Measurements from ENCODE around the gene PCCA. TPM values are rescaled to one million over a fixed set of nuclear protein-coding genes. Genes with fewer than 3 reads are reported as not detected.

The PCCA gene
- total RNA-seq, 1 donor from 2014 or later, result 24.4 TPM

DNA sequence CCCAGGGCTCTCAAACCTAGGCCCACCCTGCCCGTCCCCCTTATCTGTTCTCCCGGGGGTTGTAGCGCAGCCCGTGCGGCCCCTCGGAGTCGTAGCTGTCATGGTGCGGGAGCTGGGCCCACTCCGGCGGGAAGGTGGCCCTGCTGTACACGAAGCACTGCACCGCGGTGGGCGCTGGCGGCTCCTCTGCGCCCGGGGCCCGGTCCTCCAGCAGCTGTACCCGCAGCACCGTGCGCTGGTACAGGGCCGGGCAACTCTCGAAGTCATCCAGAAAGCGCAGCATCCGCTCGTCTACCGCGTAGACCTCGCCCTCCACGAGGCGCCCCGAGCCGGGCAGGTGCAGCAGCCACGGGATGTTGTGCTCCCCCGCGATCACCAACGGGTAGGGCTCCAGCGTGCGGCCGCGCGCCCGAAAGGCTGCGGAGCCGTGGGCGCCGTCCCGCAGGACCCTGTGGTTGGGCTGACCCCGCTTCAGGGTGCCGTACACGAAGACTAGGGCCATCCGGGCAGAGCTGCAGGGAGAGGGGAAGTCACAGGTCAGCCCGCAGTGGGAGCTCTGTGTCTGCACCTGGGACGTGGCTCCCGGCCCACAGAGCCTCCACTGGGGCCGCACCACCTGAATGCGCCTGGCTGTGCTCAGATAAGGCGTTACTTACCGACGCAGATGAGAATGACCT, 443.3 kb downstream of the PCCA start:
- no peak for DNase-seq (ENCODE audit: extremely low read depth, low read depth, low spot score)

DNA sequence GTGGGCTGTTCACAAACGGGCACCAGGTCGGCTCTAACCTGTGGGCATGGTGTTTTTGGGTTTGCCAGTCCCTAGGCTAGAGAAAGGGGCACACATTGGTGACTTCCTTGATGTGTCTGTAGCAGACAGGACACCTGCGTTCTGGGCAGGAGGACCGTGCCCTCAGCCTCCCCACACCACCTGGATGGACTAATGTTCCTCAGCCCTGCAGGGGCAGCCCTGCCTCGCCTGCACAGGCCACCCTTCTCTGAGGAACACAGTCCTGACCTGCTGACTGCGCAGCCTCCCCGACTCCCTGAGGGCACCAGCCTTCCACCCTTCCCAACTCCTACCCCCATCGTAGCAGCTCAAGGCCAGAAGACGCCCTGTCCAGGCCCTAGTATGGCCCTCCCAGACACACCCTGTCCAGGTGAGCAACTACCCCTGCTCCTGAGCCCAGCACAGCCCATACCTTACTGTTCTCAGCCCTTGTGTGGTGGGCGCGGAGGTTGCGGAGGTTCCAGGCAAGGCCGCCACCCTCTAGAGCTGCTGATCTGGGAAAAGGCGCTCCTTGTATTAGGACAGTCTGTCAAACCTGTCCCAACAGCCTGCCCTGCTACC, 444.0 kb downstream of the PCCA start:
- no peak for DNase-seq (ENCODE audit: extremely low read depth, low read depth, low spot score)

DNA sequence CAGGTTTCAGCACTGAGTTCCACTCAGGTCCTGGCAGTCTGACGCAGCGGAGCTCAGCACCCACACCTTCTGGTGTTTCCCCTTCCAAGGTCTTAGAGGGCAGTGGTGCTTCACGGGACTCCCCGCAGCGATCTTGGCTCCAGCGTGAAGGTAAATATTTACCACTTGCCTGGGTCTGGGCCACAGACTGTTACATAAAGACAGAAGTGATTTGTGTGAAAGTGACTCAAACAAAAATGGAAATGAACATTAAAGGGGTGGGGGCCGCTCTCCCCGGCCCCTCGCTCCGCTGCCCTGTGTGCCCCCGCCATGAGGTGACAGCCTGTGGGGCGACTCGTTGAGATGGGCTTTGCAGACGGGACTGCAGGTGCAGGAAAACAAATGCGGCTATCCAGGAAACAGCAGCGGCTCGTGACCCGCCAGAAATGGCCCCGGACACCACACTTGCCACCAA, 444.7 kb downstream of the PCCA start:
- DNase-seq (ENCODE audit: extremely low read depth, low read depth, low spot score), result no peak

DNA sequence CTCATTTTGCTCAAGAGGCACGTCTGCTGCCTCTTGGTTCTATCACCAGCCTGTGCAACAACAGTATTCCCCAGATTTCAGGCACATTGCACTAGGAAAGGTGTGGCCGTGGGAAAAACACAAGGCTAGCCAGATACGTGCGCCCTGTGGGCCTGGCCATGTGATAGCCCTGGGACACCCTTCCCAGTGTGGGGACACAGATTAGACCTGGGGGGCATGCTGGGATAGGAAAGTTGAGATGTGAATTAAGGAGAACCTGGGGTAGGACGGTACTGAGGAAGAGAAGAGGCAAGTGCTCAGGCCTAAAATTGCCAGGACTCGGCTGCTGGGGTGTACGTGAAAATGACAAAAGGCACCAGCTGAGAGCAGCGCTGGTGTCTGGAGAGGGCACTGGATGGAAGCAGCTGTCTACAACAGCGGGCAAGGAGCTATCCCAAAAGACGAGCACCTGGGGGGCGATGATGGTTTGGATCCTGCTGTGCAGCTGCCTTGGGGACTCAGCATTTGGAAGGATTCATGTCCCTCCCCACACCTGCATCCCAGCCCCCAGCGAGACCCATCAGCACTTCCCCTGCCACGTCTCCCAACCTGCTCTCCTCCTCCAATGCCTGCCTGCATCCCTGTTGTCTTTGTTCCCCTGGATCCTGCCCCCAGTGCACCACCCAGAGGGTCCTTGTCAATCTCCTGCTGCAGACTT, 445.4 kb downstream of the PCCA start:
- DNase-seq (ENCODE audit: extremely low read depth, low read depth, low spot score), result no peak

DNA sequence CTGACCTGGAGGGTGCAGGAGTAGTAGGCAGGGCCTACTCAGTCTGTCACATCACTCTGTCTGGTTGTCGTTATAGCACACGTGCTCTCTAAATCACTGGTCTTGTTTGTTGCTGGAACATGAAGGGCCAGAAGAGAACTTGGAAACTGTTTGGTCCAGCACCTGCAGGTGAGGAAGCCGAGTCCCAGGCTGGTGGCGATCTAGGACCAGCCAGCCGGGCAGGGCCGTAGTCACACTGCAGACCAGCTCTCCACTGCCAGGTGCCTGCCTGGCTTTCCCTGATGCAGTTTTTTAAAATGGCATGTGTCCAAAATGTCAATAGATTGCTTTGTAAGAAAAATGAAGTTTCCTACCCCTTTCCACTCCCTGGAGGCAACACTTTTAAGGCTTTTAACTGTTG, 446.0 kb downstream of the PCCA start:
- DNase-seq (ENCODE audit: extremely low read depth, low read depth, low spot score), result no peak

DNA sequence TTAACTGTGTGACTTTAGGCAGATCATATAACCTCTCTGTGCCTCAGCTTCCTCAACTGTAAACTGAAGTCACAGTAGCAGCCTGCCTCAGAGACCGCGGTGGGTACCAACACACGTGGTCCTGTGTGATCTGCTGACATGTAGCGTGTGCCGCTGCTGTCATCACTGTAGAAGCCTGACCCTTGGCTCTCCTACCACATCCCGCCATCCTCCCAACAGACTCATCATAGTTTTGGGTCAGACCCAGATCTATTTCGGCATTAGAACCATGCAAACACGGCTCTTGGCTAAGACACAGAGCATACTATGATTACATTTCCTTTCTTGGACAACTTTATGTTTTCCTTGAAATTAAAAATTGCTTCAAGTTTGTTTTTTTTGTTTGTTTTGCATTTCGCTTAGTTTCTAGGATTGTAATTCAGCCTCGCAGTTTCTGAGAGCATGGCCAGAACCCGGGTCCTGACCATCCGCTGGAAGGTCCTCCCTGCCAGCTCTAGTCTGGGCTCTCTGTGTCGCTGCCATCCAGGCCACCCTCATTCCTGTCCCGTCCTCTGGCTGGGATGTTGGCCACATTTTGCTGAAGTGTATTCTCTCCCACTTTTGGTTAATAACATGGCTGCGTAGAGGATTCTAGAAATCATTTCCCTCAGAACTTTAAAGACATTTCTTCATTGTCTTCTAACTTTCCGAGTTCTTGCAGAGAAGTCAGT, 446.7 kb downstream of the PCCA start:
- no peak for DNase-seq (ENCODE audit: extremely low read depth, low read depth, low spot score)

DNA sequence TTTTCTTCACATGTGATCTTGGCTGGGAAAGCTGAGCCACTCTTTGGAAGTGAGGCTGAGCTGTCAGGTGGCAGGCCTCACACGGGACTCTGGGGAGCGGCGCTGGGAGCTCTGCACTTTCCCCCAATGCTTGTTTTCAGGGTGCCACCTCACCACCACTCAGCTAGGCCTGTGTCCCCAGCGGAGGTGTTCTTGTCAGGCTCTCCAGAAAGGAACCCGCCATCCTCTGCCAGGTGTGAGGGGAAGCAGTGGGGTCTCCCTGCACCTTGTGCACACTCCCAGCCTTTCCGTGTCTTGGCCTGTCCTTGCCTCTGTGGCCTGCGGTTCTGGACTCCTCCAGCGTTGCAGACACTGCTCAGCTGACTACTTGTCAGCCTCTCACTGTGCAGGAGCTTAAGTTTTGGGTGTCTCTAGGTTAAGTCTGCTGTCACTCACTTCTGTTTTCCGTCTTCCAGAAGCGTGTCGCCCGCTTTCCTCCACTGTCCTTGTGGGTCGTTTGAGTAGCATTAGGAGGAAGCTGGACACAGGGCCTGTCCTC, 447.8 kb downstream of the PCCA start:
- no peak for DNase-seq (ENCODE audit: extremely low read depth, low read depth, low spot score)

DNA sequence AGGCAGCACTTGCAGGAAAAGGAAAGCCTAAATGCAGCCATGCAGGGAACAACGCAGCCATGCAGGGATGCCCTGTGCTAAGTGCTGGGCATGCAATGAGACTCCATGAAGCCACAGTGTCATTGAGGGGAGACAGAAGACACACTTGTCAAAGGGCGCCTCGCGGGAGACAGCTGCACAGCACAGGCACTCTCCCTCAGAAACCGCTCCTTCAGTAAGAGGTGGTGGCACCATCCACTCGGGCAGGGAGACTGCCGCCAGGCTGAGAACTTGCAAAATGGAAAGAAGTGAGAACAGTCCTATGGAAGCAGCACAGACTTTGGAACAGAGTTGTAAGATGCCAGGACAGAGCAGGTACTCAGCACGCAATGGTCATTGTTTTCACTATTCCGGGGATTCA, 448.6 kb downstream of the PCCA start:
- no peak for DNase-seq (ENCODE audit: extremely low read depth, low read depth, low spot score)

DNA sequence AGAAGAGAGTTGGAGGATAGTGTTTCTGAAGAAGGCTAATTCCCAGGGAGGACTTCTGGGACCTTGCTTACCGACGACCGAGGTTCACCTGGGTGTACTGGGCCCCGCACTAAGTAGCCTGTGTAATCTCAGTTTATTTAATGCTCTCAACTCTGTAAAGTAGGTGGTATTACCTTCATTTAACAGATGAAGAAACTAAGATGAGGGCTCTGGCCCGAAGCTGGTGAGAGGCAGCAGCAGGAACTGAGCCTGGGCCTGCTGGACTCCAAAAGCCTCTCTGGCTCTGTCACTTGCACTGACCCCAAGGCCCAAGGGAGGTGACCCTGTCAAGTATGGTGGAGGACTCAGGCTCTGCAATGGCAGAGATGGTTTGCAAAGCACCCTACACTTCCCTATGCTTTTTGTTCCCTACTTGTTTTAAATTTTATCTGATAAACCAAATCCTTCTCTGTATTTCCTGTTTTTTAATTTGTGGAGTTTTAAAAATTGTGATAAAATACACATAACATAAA, 449.1 kb downstream of the PCCA start:
- no peak for DNase-seq (ENCODE audit: extremely low read depth, low read depth, low spot score)

DNA sequence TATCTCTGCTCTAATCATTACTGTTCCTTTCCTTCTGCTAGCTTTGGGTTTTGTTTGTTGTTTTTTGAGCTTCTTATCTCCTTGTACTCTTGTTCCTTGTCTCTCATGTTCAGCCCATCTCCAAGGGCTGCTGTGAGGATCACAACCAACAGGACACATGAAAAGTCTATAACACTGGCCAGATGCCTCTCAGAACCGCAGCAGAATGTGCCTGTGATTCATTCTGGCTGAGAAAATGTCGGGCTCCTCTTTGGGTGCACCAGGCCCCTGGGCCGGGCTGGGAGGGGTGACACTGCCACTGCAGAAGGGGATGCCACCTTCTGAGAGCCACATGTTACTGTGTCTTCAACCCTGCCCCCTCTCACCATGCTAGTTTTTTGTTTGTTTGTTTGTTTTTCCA, 451.7 kb downstream of the PCCA start:
- DNase-seq (ENCODE audit: extremely low read depth, low read depth, low spot score), result no peak

DNA sequence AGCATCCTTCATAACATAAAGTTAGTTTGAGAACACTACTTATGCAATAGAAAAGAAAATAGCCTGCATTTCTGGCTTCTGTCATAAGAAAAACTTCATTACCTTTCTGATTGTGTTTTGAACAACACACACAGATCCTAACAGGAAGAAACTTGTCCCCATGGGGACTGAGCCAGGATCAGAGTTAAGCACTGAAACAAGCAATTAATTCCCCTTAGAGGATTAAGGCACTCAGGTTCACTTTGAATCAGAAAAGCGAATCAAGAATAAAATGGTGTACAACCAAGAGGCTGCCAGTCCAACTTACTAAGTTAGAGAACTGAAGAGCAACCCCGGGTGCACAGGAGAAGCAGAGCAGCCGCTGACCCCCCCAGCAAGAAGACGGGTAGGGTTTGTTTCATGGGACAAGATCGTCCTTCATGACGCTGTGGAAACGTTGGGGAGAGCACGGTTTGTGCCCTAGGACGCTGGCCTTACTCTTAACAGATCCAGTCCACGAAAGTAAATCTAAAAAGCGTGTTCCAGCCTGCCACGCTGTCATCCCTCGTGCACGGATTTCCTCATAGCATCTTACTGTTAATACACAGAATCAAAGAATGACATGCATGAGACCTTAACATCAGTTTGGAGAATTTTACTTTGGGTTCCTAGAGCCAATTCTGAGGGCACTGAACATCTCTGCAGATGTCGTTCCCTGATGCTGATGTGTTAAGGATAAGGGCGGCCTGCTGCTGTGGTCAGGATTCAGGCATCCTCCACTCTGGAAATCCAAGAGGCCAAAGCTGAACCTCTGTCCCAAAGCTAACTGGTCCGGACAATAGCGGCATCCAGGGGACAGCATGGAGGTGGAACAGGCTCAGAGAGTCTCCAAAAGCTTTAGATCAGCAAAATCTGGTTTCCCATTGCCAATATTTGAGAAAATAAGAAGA, 453.3 kb downstream of the PCCA start:
- DNase-seq (ENCODE audit: extremely low read depth, low read depth, low spot score), result no peak

DNA sequence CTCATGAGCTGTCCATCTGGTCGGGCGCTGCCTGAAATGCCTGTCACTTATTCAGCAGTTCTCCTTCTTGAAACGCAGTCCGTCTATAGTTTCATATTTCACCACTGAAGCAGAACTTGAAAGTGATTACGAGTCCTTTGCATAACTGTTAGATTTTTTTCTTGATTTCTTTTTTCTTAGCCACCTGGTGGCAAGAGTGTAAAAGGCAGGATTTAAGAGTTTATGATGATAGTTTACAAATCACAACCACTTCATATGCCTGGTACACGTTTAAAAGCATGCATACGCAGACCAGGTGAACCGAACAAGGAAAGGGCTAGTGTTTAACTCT, 453.9 kb downstream of the PCCA start:
- DNase-seq (ENCODE audit: extremely low read depth, low read depth, low spot score), result no peak

DNA sequence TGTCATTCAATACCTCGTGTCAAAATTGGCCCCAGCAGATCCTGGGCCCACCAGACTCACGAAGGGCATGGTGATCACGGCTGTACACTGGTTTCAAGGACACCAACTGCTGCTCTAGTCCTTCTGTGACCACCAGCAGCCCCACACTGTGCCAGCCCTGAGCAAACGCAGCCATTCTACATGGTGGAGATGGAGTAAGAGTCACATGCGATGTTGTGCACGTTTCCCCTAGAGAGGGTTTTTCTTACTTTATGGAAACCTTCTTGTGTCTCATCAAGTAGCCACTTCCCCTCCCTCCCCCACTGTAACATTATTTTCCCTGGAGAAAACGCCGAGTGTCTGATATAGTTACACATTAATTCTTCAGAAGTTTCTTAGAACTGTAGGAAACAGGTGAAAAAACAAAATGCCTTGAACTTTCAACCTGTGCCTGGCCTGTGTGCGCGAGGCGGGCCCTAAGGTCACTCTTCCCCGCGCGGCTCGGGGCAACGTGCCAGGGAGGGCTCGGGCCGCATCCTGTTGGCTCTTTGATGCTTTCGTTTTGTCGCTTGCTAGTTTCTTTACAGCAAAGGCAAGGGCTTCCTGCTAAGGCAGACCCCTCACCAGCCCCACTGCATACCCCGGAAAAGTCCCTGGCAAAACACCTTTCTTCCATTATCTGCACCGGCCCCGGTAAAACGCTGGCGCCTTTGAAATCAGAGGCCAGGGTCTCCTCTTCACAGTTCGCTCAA, 455.1 kb downstream of the PCCA start:
- DNase-seq (ENCODE audit: extremely low read depth, low read depth, low spot score), result peak; percentile 33

DNA sequence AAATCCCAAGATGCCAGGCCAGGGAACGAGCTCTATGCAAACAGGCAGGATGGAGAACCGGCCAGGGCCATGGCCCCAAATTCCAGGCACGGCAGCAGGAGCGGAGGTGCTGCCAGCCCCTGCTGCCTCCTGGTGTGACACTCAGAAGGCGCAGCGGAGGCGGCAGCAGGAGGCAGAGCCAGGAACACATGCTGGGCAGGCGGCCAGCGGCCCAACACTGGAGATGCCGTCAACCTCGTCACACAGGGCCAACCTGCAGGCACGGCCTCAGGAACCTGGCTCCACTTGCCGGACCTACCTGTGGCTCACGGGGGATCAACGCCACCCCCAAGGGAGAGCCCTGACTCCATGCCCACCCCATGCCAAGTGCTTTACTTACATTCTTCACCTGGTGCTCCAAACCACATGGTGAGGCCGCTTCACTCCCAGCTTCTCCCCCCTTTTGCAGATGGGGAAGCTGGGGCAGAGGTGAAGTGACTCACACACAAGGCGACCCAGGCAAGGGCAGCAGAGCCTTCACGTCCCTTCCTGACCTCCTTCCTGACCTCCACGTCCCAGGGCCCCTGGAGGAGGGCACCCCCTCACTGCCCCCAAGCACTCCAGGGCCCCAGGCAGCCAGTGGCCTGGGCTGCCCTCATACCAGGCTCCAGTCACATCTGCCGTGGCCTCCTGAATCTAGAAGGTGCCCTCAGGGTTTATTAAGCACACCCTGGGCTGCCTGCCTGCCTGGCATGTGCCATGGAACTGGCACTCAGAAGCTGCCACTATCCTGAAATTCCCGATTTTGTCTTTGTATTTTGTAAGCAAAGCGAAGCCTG, 456.2 kb downstream of the PCCA start:
- DNase-seq (ENCODE audit: extremely low read depth, low read depth, low spot score), result no peak

DNA sequence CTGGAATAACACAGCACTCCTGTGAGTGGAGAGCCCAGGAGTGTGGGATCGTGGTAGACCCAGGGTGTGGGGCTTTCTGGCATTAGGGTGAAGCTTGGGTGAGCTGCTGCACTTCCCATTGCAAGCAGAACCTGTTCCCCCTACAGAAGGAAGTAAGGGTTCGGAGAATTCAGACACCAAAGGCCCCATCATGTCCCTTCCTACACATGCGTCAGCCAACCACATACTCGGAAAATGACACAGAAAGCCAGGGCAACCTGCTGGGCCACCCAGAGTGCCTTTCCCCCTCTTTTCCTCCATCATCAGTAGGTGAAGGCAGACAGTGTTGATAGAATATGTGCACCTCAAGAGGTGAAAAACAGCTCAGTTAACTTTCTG, 456.8 kb downstream of the PCCA start:
- no peak for DNase-seq (ENCODE audit: extremely low read depth, low read depth, low spot score)

DNA sequence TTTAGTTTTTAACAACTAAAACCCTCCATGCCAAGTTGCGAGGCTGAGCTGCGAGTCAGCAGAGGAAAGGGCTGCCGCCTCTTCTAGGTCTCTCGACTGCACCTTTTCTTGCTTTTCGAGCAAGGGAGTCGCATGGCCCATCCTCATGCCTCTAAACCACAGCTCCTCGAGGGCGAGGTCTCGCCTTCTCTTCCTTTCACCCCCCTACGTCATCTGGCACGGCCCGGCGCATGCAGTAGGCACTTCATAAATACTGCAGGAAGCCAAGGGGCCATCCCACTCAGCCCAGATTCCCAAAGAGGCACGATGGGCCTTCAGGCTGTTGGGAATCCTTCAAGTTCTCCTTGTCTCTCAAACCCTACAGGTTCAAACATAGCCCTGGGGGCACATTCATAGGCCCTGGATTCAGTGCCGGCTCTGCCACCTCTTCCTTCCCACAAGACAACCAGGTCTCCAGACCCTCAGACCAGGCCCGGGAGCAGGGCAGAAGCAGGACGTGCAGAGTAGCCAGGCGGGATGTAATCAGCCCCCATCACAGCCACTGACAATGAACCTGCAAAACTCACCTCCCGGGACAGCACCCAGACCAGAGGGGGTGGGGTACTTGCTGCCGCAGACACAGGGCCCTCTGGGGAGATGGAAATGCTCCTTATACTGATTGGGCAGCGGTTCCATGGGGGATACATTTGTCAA, 458.0 kb downstream of the PCCA start:
- DNase-seq (ENCODE audit: extremely low read depth, low read depth, low spot score), result no peak

DNA sequence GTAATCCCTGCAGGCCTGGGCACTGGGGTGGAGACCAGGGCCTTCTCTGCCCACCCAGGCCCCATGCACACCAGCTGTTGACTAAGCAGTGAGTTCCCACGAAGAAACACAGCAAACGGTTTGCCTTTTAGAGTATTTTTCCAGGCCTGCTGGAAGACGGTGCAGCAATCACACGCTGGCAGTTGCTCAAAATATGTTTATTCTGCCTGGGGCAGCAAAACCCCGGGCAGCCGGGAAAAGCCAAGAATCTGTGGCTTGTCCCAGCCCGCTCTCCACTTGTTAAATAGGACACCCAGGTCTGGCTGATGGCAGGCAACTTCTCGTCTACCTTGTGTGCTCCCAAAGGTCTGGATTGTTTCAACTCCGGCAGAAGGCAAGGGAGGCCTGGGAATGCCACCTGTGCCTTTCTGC, 458.9 kb downstream of the PCCA start:
- no peak for DNase-seq (ENCODE audit: extremely low read depth, low read depth, low spot score)

DNA sequence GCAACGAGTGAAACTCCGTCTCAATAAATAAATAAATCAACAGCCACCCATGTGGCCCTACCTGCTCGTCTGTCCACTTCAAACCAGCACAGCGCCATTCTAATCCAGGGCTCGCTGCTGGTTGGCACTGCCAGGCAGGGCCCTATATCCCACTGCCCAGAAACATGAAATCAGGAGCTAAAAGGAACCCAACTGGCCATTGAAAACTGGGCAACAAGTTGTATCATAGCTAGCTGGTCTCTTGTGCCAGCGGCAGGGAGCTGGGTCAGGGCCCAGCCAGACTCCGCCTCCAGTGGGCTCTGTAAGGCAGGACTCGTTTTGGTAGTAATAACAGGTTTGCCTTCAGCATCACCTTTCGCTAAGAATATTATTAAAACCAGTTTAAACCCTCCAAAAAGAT, 460.4 kb downstream of the PCCA start:
- DNase-seq (ENCODE audit: extremely low read depth, low read depth, low spot score), result no peak
